ENCODE measurements around the gene ATP13A2. TPM values are rescaled to one million over a fixed set of nuclear protein-coding genes. Genes with fewer than 3 reads are reported as not detected.

The ATP13A2 gene
- polyA plus RNA-seq, 1 of the 3 experiments (the other 2 are of a cell fraction), result 29.3 TPM

DNA sequence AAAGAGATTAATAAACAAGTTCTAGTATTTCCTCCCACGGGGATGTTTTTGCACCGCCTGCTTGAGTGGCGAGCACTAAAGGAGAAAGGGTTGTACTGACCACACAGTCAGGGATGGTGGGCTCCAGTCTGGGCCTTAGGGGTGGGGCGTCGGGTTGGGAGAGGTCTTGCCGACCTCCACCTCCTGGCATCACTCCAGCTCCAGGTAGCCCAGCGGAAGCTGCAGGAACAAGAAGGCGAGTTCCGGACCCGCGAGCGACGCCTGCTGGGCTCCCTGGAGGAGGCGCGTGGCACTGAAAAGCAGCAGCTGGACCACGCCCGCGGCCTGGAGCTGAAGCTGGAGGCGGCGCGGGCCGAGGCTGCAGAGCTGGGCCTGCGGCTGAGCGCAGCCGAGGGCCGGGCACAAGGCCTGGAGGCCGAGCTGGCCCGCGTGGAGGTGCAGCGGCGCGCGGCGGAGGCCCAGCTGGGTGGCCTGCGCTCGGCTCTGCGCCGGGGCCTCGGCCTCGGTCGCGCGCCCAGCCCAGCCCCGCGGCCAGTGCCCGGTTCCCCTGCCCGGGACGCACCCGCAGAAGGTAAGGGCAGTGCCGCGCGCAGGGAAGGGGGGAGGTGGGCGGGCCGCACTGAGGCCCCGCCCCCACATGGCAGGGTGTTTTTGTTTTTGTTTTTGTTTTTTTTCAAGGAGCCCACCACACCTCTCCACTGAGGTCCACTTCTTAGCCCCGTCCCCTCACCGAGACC is 51.0 kb downstream of the ATP13A2 start (continued):
- TF ChIP-seq NFIC (IDR thresholded peaks at IDR 0.05; ENCODE audit: borderline replicate concordance) (peak; percentile 60), GATA2 (CRISPR knock-in tag; IDR thresholded peaks at IDR 0.05) (no peak), MXI1 (IDR thresholded peaks at IDR 0.05; ENCODE audit: low read depth, low read length) (peak; percentile 88; the same call in 1 of the 2 replicates), IRF3 (IDR thresholded peaks at IDR 0.05; ENCODE audit: low read depth, low read length) (no peak), POLR2AphosphoS5 (IDR thresholded peaks at IDR 0.05; ENCODE audit: low read depth, low read length) (0 out of 2 replicates have a peak, but pooled peaks have one; percentile 32)
- TF ChIP-seq, protein P1, sequence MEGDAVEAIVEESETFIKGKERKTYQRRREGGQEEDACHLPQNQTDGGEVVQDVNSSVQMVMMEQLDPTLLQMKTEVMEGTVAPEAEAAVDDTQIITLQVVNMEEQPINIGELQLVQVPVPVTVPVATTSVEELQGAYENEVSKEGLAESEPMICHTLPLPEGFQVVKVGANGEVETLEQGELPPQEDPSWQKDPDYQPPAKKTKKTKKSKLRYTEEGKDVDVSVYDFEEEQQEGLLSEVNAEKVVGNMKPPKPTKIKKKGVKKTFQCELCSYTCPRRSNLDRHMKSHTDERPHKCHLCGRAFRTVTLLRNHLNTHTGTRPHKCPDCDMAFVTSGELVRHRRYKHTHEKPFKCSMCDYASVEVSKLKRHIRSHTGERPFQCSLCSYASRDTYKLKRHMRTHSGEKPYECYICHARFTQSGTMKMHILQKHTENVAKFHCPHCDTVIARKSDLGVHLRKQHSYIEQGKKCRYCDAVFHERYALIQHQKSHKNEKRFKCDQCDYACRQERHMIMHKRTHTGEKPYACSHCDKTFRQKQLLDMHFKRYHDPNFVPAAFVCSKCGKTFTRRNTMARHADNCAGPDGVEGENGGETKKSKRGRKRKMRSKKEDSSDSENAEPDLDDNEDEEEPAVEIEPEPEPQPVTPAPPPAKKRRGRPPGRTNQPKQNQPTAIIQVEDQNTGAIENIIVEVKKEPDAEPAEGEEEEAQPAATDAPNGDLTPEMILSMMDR (IDR thresholded peaks at IDR 0.05), result peak; percentile 67
- TF ChIP-seq, protein P2, sequence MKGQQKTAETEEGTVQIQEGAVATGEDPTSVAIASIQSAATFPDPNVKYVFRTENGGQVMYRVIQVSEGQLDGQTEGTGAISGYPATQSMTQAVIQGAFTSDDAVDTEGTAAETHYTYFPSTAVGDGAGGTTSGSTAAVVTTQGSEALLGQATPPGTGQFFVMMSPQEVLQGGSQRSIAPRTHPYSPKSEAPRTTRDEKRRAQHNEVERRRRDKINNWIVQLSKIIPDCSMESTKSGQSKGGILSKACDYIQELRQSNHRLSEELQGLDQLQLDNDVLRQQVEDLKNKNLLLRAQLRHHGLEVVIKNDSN (IDR thresholded peaks at IDR 0.05; ENCODE audit: borderline replicate concordance, low read depth), result no peak; the same call in 1 of the 2 replicates

DNA sequence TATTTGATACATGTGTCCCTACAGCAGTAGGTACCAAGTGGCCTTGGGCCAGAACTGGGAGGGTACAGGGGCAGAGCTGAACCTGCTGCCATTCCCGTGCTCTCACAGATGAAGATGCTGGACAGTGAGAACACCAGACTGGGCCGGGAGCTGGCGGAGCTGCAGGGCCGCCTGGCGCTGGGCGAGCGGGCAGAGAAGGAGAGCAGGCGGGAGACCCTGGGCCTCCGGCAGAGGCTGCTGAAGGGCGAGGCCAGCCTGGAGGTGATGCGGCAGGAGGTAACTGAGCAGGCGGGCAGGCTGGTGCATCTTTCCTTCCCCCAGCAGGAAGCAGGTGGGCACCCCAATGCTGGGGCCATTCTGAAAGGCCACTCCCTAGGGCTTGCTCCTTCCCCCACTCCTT is 53.3 kb downstream of the ATP13A2 start:
- H3K4me1 ChIP-seq (ENCODE audit: control insufficient read depth in 1 of 2, insufficient read depth in 2 of 2, low read depth in 1 of 2, low read length in 1 of 2), result peaks cover 0 to 3% of the 10 kb centered on the region in 2 experiments; a peak in 1 of 4 replicates
- peaks cover 0 to 2% of the 10 kb centered on the region in 2 experiments for H3K36me3 ChIP-seq (replicated peaks in 1 of 2; ENCODE audit: control insufficient read depth in 1 of 2, insufficient read depth in 2 of 2, low read length in 1 of 2)
- peaks cover 6% of the 10 kb centered on the region; the same call in 1 of the 2 replicates for H3K79me2 ChIP-seq (ENCODE audit: insufficient read depth)
- 99% methylated on average over 12 of the region's 12 CpGs for WGBS (ENCODE audit: low lambda C conversion rate)
- TF ChIP-seq TAF1 (IDR thresholded peaks at IDR 0.05; ENCODE audit: borderline replicate concordance, low read depth, low read length), result no peak
- no peak for TF ChIP-seq TCF12 (IDR thresholded peaks at IDR 0.05)
- TF ChIP-seq, protein P3, sequence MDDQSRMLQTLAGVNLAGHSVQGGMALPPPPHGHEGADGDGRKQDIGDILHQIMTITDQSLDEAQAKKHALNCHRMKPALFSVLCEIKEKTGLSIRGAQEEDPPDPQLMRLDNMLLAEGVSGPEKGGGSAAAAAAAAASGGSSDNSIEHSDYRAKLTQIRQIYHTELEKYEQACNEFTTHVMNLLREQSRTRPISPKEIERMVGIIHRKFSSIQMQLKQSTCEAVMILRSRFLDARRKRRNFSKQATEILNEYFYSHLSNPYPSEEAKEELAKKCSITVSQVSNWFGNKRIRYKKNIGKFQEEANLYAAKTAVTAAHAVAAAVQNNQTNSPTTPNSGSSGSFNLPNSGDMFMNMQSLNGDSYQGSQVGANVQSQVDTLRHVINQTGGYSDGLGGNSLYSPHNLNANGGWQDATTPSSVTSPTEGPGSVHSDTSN (IDR thresholded peaks at IDR 0.05), result no peak
- POLR2A ChIA-PET, result no interaction called here
- CTCF ChIA-PET, result interaction anchor here (6.7 to 20.3 kb wide), 3 partner anchors 9 to 84 kb away, joined by 38 to 408 read pairs (median 66); partner anchors contain the start of gene SDHB
- H3K9me2 ChIP-seq, result no peaks in the 10 kb centered on the region
- H3K4me3 ChIP-seq (ENCODE audit: low read depth in 2 of 2, low read length in 1 of 2), result no peak overlapping the region
- peaks cover 16% of the 10 kb centered on the region for H3F3A ChIP-seq (replicated peaks; ENCODE audit: insufficient read depth)
- H3K4me2 ChIP-seq, result no peak overlapping the region
- no peak overlapping the region for H2AFZ ChIP-seq (ENCODE audit: low read depth)
- H3K9me3 ChIP-seq, result no peaks in the 10 kb centered on the region
- no peak for DNase-seq
- no peaks in the 10 kb centered on the region for H4K20me1 ChIP-seq (ENCODE audit: insufficient read depth)
- no peaks in the 10 kb centered on the region for H3K27me3 ChIP-seq (ENCODE audit: insufficient read depth)
- no peak overlapping the region for H3K27ac ChIP-seq (ENCODE audit: low read depth in 2 of 2, low read length in 1 of 2)
- no peak overlapping the region for H3K9ac ChIP-seq
